Stimulated activated CD4-positive, alpha-beta T cell treated with anti-CD3 and anti-CD28 coated beads, Interleukin-1b, Interleukin-23, amount 100 ng/mL, for 48 hours (primary cell): ENCODE data around the gene ZNF124.
A peak's percentile ranks its signal among the peaks of the same experiment; 100 is the strongest.
"Not testable (repeated sequence)": the region's sequence is repeated elsewhere in the genome, so short reads cannot be mapped to it uniquely, and the experiment has no call there.

ENCODE experiments used
- DNase-seq: peaks from one replicate; pipeline ENCODE4 v3.0.0-alpha.2; 2020

The ZNF124 gene

DNA sequence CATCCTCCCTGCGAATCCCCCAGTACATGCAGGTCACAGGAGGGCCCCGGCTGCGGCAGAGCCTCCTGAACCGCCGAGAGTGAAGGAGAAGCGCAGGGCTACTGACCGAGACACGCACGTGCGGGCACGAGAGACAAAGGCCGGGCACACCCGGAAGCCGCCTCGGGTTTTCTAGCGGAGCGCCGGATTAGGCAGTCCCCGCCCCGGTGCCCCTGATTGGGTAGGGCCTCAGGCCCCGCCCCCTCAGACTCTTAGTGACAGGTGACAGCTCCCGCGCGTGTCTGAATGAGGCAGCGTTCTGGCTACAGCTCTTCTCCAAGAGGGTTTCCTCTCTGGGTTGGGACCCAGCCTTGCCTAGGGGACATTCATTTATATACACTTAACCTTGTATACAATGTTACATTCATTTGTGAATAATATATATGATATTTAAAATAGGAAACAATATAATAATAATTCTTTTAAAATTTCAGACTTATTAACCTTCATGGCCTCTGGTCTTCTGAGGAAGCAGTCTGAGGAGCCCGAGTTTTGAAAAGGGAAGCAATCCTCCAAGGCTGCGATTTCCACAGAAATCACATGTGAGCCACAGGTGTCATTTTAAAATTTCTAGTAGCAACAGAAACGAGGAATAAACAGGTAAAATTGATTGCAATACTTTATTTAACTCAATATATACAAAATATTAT is at the start of gene ZNF124:
Gene ZNF124 (minus strand): TSS at position 146 of the 689 bp plus-strand sequence. CDS start 143 bp downstream, at position 3.
- DNase-seq = not testable (repeated sequence)

DNA sequence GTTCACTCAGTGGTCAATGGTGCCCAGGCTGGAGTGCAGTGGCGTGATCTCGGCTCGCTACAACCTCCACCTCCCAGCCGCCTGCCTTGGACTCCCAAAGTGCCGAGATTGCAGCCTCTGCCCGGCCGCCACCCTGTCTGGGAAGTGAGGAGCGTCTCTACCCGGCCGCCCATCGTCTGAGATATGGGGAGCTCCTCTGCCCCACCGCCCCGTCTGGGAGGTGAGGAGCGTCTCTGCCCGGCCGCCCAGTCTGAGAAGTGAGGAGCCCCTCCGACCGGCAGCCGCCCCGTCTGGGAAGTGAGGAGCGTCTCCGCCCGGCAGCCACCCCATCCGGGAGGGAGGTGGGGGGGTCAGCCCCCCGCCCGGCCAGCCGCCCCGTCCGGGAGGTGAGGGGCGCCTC is 48.5 kb upstream of the ZNF124 start:
- not testable (repeated sequence) for DNase-seq

- no peak for DNase-seq
Observed at GRCh38 chr1:247218121-247218651, 46.4 kb upstream of the ZNF124 start.

DNA sequence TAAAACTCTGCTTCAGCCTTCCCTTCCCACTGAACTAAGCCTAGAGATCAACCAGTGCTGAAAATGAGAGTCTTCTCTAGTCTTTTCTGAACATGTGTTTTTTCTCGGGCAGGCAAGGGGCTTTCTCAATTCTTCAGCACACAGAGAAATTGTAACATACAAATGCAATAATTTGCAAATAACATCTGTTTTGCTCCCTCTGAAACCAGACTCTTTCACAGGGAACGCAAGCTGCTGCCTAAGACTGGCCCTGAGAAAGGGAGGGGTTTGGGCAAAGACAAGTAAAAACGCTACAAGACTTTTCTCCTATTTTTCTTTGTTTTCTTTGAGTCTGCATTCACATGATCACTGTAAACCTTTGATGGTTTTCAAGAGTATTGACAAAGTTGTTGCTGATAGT is 44.4 kb upstream of the ZNF124 start:
- no peak for DNase-seq

GRCh38 chr1:247212627-247213617 is 41.1 kb upstream of the ZNF124 start:
- no peak for DNase-seq

DNA sequence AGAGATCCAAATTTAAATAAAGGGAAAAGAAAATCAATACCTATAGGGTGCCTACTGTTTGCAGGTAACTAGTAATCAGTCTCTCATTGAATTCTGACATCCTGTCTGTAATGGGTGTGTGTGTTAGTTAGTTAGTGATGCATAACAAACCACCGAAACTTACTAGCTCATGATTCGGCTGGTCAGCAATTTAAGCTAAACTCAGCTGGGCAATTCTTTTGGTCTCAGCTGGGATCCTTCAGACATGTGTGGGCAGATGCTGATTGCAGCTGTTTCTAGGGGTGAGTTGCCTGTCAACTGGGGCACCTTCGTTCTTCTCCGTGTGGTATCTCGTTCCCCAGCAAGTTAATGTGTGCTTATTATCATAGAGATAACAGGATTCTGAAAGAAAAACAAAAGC is 40.2 kb upstream of the ZNF124 start:
- DNase-seq = no peak

DNA sequence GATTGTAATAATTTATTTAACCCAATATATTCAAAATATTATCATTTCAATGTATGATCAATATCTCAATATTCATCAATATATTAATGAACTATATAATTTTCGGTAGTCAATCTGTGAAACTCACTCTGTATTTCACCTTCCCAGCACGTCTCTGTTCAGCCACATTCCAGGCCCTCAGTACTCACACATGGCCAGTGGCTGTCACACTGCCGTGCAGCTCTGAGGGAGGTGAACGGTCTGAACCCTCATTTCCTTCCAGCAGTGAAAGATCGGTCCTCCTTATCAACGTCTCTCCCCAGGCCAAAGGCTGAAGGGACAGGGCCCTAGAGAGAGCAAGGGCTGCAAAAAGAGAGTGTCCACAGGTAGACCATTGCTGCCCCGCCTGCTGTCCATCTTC is 39.5 kb upstream of the ZNF124 start:
- no peak for DNase-seq

GRCh38 chr1:247210376-247211117 is 38.7 kb upstream of the ZNF124 start:
- peak; percentile 95 for DNase-seq

DNA sequence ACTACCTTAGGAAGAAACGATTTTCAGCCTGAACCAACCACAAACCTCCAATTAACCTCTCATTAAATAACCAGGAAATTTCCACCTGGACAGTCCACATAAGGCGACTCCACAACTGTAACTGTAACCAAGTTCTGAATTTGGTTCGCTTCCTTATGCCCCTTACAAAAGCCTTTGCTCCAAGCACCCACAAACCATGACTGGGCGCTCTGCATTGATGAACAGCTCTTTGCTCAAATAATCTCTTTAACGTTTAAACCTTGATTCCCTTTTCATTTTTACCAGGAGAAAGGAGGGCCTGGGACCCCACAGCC is 38.2 kb upstream of the ZNF124 start:
- DNase-seq = no peak

DNA sequence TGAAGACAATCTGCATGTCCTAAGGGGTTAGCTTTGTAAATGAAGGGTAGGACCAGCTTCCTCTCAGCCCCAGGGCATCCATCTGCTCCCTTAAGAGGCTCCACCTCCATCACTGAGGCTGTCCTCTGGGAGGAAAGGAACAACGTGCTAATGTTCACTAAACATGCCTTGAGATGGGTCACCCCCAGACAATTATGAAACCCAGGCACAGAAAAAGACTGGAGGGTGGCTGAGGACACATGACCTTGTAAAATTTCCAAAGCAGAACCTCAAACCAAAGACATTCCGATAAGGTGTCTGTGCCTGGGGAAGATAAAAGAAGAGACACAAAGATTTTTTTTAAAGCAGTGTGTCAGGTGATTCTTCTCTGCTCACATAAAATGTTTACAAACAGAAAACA is 37.6 kb upstream of the ZNF124 start:
- DNase-seq = no peak

DNA sequence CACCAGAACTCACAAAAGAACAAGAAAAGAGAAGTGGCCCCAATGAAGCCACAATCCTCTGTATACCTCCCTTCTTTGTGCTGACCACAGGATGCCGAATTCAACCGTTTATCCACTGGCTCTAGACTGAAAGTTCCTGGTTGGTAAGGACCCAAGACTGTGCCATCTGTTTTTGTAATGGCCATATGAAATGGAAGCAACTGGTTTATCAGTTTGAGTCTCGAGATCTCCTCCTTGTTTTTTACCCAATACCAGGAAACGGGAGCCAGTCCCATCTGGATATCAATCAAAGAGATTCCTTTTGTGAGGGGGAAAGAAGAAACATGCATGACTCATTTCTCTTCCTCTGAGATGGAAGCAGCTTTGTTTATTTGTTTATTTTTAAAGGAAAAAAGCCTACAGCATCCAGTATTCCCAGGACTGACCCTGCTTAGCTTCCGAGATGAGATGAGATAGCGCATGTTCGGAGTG is 32.4 kb upstream of the ZNF124 start:
- no peak for DNase-seq

- no peak for DNase-seq
Observed at GRCh38 chr1:247198781-247199180, 27.0 kb upstream of the ZNF124 start.

- no peak for DNase-seq
Observed at GRCh38 chr1:247193958-247194357, 22.1 kb upstream of the ZNF124 start.

- no peak for DNase-seq
Observed at GRCh38 chr1:247189981-247190798, 18.4 kb upstream of the ZNF124 start.

DNA sequence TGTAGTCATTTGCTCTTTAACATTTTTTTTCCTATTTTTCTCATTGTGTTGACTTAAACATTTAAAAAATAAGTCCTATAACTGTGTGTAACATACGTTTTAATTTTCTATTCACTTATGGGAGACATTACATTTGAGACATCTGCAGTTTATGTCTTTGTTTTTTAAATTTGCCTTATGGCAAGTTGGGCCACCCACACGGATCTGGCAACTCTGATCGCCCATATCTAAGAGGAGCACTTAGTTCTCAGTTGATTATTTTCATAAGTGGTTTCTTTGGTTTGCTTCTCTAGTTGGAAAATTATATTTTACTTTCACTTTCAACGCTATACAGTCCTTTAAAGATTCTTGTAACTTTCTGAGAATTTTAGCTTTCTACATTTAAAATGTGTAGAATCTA is 13.8 kb upstream of the ZNF124 start:
- no peak for DNase-seq

DNA sequence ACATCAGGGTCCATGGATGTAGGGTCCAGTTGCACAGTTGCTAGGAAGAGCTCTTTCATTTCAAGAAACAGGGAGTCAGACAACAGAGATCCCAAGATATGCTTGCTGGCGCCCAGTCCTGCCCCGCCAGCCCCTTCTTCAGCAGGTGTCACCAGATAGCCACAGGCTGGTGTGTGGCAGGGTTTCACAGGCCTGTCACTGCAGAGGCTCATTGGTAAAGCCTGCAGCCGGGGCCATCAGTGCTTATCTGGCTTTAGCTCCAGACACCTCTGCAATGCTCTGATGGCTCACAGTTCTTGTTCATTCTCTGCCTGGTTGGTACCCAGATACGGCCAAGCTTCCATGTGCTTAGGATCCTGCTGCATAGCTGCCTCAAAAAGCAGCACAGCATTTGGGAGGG is 12.4 kb upstream of the ZNF124 start:
- no peak for DNase-seq

DNA sequence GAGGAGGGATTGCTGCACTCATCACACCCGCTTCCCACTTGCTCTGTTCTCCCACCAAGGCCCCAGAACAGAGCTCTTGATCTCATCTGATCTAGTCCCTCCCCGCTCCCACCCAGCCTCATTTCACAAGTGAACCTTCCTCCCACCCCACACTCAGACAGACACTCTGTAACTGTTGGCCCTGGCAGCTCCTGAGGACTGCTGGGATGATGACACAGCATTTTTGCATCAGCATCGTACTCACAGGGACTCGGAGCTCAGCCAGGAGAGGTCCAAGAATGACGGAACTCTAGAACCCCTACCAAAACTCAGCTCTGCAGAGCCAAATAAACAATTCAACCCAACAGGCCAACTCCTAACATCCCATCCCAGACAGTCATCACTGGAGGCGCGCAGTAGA is 11.2 kb upstream of the ZNF124 start:
- no peak for DNase-seq

- no peak for DNase-seq
Observed at GRCh38 chr1:247180581-247180980, 8.8 kb upstream of the ZNF124 start.

- no peak for DNase-seq
Observed at GRCh38 chr1:247177755-247178154, 5.9 kb upstream of the ZNF124 start.

- no peak for DNase-seq
Observed at GRCh38 chr1:247175458-247175857, 3.6 kb upstream of the ZNF124 start.

DNA sequence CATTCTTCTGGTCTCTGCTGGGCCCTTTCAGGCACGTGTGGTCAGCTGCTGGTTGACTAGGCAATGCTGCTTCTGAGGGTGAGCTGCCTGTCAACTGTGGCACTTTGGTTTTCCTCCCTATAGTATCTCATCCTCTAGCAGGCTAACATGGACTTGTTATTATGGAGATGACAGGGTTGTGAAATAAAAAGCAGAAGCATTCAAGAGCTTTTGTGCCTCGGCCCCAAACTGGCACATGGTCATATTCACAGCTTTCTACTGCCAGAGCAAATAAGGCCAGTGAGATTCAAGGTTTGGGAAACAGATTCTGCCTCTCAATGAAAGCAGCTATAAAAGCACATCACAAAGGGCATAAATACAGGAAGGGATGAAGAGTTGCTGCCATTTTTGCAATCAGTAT is 1.6 kb upstream of the ZNF124 start:
- DNase-seq = no peak

DNA sequence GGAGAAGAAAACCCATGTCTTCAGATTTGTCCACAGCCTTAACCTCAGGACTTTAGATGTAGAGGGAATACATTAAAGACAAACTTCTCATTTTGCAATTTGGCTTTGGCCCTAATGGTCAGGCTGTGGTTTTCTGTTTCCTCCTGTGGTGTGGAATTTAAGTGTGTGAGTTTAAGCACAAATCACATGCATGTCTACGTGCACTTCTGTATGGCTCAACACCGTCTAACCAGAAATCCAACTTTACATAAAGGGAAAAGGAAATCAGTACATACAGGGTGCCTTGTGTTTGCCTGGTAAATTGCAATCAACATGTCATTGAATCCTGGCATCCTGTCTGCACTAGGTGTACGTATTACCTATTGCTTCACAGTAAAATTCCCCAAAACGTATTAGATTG is 1.2 kb upstream of the ZNF124 start:
- no peak for DNase-seq
